Endothelial cell of umbilical vein (primary cell): ENCODE results near the gene AP4B1.

ENCODE experiments used
- EZH2 ChIP-seq: IDR thresholded peaks from 2 replicates; pipeline ENCODE4 v1.6.1; 2012; ENCODE audit warnings: borderline replicate concordance, low read depth, mild to moderate bottlenecking, moderate library complexity, low read length, inconsistent platforms; ENCODE audit not compliant: severe bottlenecking
- JUN ChIP-seq: IDR thresholded peaks from 2 replicates; pipeline ENCODE4 v1.6.1; 2011; ENCODE audit warnings: borderline replicate concordance, low read depth; ENCODE audit not compliant: insufficient read length, insufficient read depth
- MAX ChIP-seq: IDR thresholded peaks from 2 replicates; pipeline ENCODE4 v1.6.1; 2011; ENCODE audit not compliant: insufficient read depth, insufficient read length
- POLR2A ChIP-seq: IDR thresholded peaks from 2 replicates; pipeline ENCODE4 v1.6.1; 2012; ENCODE audit warnings: low read depth, mild to moderate bottlenecking, control low read depth, low read length
- TF ChIP-seq, protein P1 (sequence below), 2 donors: IDR thresholded peaks; 1 replicate in 1 of 2; 2 replicates in 1 of 2; pipeline ENCODE4 v1.5.1; 2011; ENCODE audit warnings: low read length in 2 of 2, mild to moderate bottlenecking in 2 of 2, moderate library complexity in 2 of 2, control low read depth in 1 of 2, inconsistent platforms in 1 of 2, low read depth in 1 of 2; ENCODE audit not compliant: insufficient read depth in 1 of 2; ENCODE audit errors: extremely low read depth in 1 of 2

DNA sequence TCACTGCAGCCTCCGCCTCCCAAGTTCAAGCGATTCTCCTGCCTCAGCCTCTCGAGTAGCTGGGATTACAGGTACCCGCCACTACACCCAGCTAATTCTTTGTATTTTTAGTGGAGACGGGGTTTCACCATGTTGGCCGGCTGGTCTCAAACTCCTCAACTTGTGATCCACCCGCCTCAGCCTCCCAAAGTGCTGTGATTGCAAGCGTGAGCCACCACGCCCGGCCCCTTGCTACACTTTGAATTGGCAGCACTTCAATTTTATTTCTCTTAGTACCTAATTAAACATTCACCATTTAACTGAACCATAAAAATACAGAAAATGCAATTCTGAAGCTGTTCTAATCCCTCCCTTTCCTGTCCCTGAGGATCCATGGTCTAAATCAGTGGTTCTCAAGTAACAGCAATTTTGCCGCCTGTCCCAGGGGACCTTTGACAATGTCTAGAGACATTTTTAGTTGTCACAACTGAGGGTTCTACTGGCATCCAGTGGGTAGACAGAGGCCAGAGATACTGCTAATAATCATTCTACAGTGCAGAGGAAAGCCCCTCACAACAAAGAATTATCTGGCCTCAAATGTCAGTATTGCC, 12.9 kb downstream of the AP4B1 start:
- TF ChIP-seq JUN (no peak), EZH2 (no peak), MAX (no peak), POLR2A (no peak)
- TF ChIP-seq, protein P1, sequence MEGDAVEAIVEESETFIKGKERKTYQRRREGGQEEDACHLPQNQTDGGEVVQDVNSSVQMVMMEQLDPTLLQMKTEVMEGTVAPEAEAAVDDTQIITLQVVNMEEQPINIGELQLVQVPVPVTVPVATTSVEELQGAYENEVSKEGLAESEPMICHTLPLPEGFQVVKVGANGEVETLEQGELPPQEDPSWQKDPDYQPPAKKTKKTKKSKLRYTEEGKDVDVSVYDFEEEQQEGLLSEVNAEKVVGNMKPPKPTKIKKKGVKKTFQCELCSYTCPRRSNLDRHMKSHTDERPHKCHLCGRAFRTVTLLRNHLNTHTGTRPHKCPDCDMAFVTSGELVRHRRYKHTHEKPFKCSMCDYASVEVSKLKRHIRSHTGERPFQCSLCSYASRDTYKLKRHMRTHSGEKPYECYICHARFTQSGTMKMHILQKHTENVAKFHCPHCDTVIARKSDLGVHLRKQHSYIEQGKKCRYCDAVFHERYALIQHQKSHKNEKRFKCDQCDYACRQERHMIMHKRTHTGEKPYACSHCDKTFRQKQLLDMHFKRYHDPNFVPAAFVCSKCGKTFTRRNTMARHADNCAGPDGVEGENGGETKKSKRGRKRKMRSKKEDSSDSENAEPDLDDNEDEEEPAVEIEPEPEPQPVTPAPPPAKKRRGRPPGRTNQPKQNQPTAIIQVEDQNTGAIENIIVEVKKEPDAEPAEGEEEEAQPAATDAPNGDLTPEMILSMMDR (IDR thresholded peaks at IDR 0.05; ENCODE audit: extremely low read depth in 1 of 2, insufficient read depth in 1 of 2, low read depth in 1 of 2, low read length in 2 of 2) = no peak
